Mesodermal cell (in vitro differentiated cells): Measurements from ENCODE around the gene RAET1G.
"Not testable (repeated sequence)": the region's sequence is repeated elsewhere in the genome, so short reads cannot be mapped to it uniquely, and the experiment has no call there.

ENCODE experiments used
- H3K27ac ChIP-seq: 2 replicates; pipeline ENCODE4 v1.7.0; 2013; ENCODE audit warnings: mild to moderate bottlenecking, low read depth, low read length, moderate library complexity; ENCODE audit not compliant: severe bottlenecking
- H3K36me3 ChIP-seq: 2 replicates; pipeline ENCODE4 v1.7.1; 2013; ENCODE audit warnings: mild to moderate bottlenecking, low read length, moderate library complexity; ENCODE audit not compliant: control insufficient read depth, insufficient read depth
- H3K4me1 ChIP-seq: one replicate; pipeline ENCODE4 v1.7.1; 2013; ENCODE audit warnings: mild to moderate bottlenecking, low read length; ENCODE audit not compliant: insufficient read depth, control insufficient read depth, poor library complexity, severe bottlenecking
- H3K4me3 ChIP-seq: 2 replicates; pipeline ENCODE4 v1.7.0; 2013; ENCODE audit warnings: low read length, control low read depth, mild to moderate bottlenecking; ENCODE audit not compliant: insufficient read depth, poor library complexity, severe bottlenecking; ENCODE audit errors: extremely low read depth
- H3K9me3 ChIP-seq: 2 replicates; pipeline ENCODE4 v1.7.1; 2013; ENCODE audit warnings: mild to moderate bottlenecking, low read length, moderate library complexity; ENCODE audit not compliant: control insufficient read depth
- WGBS, 2 experiments: methylation state at CpG; one replicate each; pipeline ENCODE4 v1.1.5; 2013; ENCODE audit warnings: missing lambda C conversion rate in 2 of 2; ENCODE audit not compliant: insufficient coverage in 2 of 2; 5-methylcytosine and 5-hydroxymethylcytosine counted together

Gene RAET1G

GRCh38 chr6:149909701-149910470 lies 13.0 kb downstream of the RAET1G start:
- WGBS, 2 experiments, result 79 to 81% methylated on average over 6 of the region's 9 CpGs
- peaks cover 11% of the 10 kb centered on the region for H3K9me3 ChIP-seq
- H3K4me3 ChIP-seq, result no peak overlapping the region

GRCh38 chr6:149908480-149908879 lies 14.4 kb downstream of the RAET1G start:
- peaks cover 11% of the 10 kb centered on the region for H3K9me3 ChIP-seq
- 59 to 72% methylated on average over 3 of the region's 4 CpGs for WGBS, 2 experiments
- not testable (repeated sequence) for H3K4me1 ChIP-seq

More at GRCh38 chr6:149909701-149910470, 13.0 kb downstream of the RAET1G start:
- Histone ChIP-seq H3K27ac (no peak overlapping the region), H3K4me1 (no peaks in the 10 kb centered on the region), H3K36me3 (no peaks in the 10 kb centered on the region)

GRCh38 chr6:149907317-149907716 lies 15.6 kb downstream of the RAET1G start:
- H3K4me1 ChIP-seq, result no peaks in the 10 kb centered on the region
- H3K4me3 ChIP-seq, result no peak overlapping the region
- no peak overlapping the region for H3K27ac ChIP-seq
- peaks cover 11% of the 10 kb centered on the region for H3K9me3 ChIP-seq
- 75 to 77% methylated on average over 1 to 2 of the region's 2 CpGs for WGBS, 2 experiments
- H3K36me3 ChIP-seq, result no peaks in the 10 kb centered on the region

More at GRCh38 chr6:149908480-149908879, 14.4 kb downstream of the RAET1G start:
- H3K4me3 ChIP-seq, H3K36me3 ChIP-seq, H3K27ac ChIP-seq: not testable (repeated sequence)

- 92 to 96% methylated on average over 3 to 4 of the region's 4 CpGs for WGBS, 2 experiments
- Histone ChIP-seq H3K9me3 (peaks cover 11% of the 10 kb centered on the region), H3K4me3 (no peak overlapping the region), H3K36me3 (no peaks in the 10 kb centered on the region), H3K4me1 (no peaks in the 10 kb centered on the region), H3K27ac (no peak overlapping the region)
These were observed 16.5 kb downstream of the RAET1G start for GRCh38 chr6:149906405-149906804.

DNA sequence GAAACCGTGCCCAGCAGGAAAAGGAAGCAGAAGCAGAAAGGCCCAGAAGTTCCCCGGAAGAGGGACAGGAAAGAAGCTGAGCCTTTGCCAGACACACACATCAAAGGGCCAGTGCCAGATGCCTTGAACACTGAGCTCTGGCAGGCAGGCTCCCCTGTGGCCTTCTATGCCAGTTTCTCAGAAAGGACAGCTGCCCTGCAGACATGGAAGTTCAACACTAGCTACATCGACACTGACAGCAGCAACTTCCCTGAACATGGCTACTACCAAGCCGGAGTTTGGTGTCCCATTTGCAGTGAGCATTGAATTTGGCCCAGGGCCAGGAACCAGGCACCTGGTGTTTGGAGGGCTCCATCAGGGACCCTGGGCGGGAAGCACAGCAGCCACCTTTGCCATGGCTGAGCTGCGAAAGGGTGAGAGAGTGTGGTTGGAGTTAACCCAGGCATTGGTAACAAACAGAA lies 17.0 kb downstream of the RAET1G start:
- H3K4me3 ChIP-seq, result no peak overlapping the region
- no peaks in the 10 kb centered on the region for H3K4me1 ChIP-seq
- no peaks in the 10 kb centered on the region for H3K36me3 ChIP-seq
- peaks cover 11% of the 10 kb centered on the region for H3K9me3 ChIP-seq
- no peak overlapping the region for H3K27ac ChIP-seq
- WGBS, 2 experiments, result 90 to 93% methylated on average over 6 of the region's 6 CpGs

DNA sequence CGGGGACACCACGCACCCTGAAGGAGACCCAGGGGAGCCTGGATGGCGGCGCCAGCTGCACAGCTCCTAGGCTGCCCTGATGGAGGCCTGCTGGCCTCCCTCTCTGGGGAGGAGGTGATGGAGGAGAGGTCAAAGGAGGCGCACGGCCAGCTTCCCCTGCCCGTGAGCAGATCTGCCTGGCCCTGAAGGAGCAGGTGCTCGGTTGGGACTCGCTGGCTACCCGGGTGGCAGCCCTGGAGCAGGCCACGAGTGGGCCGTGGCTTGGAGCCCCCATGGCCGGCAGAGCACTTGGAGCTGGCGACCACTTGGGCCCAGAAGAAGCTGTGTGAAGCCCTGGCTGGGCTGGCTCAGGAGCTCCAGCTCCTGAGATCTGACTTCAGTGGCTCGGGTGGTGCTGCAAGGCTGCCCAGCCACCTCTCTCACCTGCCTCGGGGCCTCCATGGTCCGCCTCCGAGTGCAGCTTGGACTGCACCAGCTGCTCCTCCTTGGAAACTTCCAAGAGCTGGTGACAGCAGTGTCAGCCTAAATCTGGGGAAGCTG lies 17.5 kb downstream of the RAET1G start:
- Histone ChIP-seq H3K36me3 (no peaks in the 10 kb centered on the region), H3K9me3 (peaks cover 11% of the 10 kb centered on the region), H3K27ac (no peak overlapping the region), H3K4me3 (no peak overlapping the region), H3K4me1 (no peaks in the 10 kb centered on the region)
- WGBS, 2 experiments, result 89 to 93% methylated on average over 17 to 18 of the region's 18 CpGs

GRCh38 chr6:149904661-149905370 lies 18.1 kb downstream of the RAET1G start:
- Histone ChIP-seq H3K27ac (no peak overlapping the region), H3K9me3 (peaks cover 11% of the 10 kb centered on the region), H3K36me3 (no peaks in the 10 kb centered on the region), H3K4me1 (no peaks in the 10 kb centered on the region), H3K4me3 (no peak overlapping the region)
- WGBS, 2 experiments, result 92 to 93% methylated on average over 12 to 13 of the region's 13 CpGs

DNA sequence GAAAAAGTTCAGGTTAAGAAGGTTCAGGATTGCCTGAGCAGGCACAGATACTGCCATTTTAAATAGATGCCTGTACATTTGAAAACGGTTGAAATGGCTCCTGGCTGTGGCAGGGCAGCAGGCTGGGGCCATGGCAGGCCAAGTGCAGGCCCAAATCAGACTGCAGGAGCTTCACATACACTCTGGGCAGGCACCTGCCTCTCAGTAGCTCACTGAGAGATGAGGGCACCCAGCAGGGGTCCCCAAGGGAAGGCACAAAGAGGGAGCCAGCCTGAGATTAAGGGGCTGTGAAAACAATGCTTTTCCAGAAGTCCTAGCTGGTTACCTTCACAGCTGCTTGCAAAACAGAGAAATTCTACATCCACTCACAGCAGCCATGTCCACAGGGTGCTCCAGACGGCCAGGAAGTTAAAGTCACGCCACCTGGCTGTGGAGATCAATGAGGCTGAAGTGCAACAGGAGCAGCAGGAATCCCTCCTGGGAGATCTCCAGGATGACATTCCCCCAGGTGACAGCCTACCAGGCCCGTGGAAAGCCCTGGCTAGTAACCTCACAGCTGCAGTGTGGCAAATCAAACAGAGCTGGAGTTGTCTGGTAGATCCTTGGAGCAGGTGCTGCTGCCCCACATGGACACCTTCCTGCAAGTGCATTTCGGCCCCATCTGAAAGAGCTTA lies 18.8 kb downstream of the RAET1G start:
- WGBS, 2 experiments, result 67 to 72% methylated on average over 5 of the region's 5 CpGs
- Histone ChIP-seq H3K27ac (no peak overlapping the region), H3K36me3 (no peaks in the 10 kb centered on the region), H3K9me3 (peaks cover 11% of the 10 kb centered on the region), H3K4me1 (no peaks in the 10 kb centered on the region), H3K4me3 (no peak overlapping the region)

DNA sequence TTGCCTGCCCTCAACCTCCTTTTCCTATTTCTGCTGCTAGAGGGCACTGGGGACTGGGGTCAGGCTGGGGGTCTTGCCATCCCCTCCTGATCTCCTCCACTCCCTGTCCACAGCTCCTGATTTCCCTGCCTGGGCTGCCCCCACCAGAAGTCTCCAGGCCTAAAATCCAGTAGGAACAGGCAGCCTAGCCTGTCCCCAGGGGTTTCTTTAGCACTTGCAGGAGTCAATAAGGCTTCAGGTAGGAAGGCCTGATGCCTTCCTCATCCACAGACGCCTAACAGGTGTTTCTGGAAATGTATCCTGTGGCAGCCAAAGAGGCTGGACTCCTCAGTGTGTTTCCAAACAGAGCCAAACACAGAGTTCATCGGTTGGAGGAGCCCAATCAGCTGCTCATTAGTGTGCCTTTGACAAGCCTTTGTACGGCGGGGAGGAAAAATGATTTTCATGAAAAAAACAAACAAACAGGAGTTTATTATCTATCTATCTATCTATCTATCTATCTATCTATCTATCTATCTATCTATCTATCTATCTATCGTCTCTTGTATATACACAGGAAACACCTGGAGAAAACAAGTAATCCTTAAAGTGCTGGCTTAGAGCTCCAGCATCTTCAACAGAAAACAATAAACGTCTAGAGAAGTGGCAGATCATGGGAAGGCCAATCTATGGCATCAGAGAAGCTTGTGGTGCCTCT lies 21.3 kb downstream of the RAET1G start:
- peaks cover 11% of the 10 kb centered on the region for H3K4me1 ChIP-seq
- H3K4me3 ChIP-seq, result no peak overlapping the region
- WGBS, 2 experiments, result 58 to 97% methylated on average over 2 to 3 of the region's 6 CpGs
- H3K9me3 ChIP-seq, result no peaks in the 10 kb centered on the region
- no peak overlapping the region for H3K27ac ChIP-seq
- no peaks in the 10 kb centered on the region for H3K36me3 ChIP-seq
